Fibroblast of villous mesenchyme (primary cell): ENCODE results near the gene ERV3-1. TPM values are rescaled to one million over a fixed set of nuclear protein-coding genes. Genes with fewer than 3 reads are reported as not detected.
A peak's percentile ranks its signal among the peaks of the same experiment; 100 is the strongest.
"Not testable (repeated sequence)": the region's sequence is repeated elsewhere in the genome, so short reads cannot be mapped to it uniquely, and the experiment has no call there.

Experiments
- DNase-seq: peaks from one replicate; pipeline ENCODE4 v3.0.0-alpha.2; 2010; ENCODE audit warnings: low read depth
- H3K4me3 ChIP-seq: 2 replicates; pipeline ENCODE4 v1.5.1; 2011; ENCODE audit warnings: low read depth, mild to moderate bottlenecking, low read length
- total RNA-seq: library from RNA; depleted of rRNA; stranded (reverse); fragments of >200 nt; gene quantifications from 2 replicates; pipeline ENCODE4 v1.2.3, GENCODE V29; 2012
- TF ChIP-seq, protein P1 (sequence below): IDR thresholded peaks from 2 replicates; pipeline ENCODE4 v1.5.1; 2012; ENCODE audit warnings: low read depth, mild to moderate bottlenecking, low read length; ENCODE audit not compliant: insufficient read depth

The ERV3-1 gene
- total RNA-seq, 1 donor = 12.1 TPM

GRCh38 chr7:65009881-65010280 lies 3.4 kb upstream of the ERV3-1 start:
- not testable (repeated sequence) for H3K4me3 ChIP-seq, DNase-seq

GRCh38 chr7:65009394-65009793 lies 2.9 kb upstream of the ERV3-1 start:
- H3K4me3 ChIP-seq, DNase-seq: not testable (repeated sequence)

DNA sequence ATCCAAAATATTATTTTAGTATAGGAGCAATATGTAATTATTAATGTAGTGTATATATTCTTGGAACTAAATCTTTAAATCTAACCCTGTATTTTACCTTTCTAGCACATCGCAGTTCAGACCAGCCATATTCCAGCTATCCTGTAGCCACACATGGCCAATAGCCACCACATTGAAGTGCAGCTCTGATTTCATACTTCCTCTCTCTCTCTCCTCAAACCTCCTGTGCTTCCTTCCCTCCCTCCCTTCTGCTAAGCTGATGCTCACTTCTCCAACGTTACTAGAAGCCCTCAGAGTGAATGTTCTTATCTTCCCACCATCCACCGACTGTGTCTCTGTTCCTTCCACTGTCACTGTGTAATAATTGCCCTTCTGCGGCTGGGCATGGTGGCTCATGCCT lies 549 bp upstream of the ERV3-1 start:
- H3K4me3 ChIP-seq, DNase-seq: not testable (repeated sequence)

DNA sequence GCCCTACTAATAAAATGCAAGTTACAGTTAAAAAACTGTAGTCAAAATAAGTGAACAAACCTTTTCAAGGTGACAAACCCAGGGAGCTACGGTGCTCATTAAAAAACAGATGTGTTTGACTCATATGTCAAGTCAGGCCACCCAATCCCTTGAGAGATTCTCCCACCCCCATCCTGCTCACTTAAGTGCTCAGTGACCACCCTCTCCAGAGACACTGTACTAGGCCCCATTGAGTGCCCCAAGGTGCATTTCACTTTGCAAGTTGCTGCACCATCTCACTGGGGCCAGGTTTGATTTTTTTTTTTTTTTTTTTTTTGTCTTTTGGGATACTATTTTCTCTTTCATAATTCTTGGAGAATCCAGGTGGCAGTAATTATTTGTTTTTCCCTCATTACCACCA lies 1.9 kb downstream of the ERV3-1 start:
- TF ChIP-seq, protein P1, sequence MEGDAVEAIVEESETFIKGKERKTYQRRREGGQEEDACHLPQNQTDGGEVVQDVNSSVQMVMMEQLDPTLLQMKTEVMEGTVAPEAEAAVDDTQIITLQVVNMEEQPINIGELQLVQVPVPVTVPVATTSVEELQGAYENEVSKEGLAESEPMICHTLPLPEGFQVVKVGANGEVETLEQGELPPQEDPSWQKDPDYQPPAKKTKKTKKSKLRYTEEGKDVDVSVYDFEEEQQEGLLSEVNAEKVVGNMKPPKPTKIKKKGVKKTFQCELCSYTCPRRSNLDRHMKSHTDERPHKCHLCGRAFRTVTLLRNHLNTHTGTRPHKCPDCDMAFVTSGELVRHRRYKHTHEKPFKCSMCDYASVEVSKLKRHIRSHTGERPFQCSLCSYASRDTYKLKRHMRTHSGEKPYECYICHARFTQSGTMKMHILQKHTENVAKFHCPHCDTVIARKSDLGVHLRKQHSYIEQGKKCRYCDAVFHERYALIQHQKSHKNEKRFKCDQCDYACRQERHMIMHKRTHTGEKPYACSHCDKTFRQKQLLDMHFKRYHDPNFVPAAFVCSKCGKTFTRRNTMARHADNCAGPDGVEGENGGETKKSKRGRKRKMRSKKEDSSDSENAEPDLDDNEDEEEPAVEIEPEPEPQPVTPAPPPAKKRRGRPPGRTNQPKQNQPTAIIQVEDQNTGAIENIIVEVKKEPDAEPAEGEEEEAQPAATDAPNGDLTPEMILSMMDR = no peak
- no peak for DNase-seq
- H3K4me3 ChIP-seq = no peak overlapping the region

DNA sequence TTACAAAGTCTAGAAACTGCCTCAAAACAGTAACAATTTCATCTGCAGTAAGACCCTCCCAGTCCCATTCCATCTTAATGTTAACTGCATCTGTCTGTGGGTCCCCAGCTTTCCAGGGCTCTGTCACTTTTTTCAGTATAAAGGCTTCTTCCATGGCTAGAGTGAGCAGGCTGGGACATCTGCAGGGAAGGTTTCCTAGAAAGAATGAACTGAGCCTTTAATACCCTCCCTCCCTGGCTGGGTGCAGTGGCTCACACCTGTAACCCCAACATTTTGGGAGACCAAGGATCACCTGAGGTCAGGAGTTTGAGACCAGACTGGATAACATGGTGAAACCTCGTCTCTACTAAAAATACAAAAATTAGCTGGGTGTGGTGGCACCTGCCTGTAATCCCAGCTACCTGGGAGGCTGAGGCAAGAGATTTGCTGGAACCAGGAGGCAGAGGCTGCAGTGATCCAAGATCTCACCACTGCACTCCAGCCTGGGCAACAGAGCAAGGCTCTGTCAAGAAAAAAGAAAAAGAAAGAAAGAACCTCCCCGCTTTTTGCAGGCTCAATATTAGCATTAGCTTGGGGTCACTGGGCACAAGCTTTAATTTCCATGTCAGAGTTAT lies 3.4 kb downstream of the ERV3-1 start:
- no peak for DNase-seq
- no peak overlapping the region for H3K4me3 ChIP-seq
- TF ChIP-seq, protein P1 = no peak

GRCh38 chr7:65001291-65001814 lies 5.1 kb downstream of the ERV3-1 start:
- DNase-seq = no peak
- no peak overlapping the region for H3K4me3 ChIP-seq
- TF ChIP-seq, protein P1 = no peak

DNA sequence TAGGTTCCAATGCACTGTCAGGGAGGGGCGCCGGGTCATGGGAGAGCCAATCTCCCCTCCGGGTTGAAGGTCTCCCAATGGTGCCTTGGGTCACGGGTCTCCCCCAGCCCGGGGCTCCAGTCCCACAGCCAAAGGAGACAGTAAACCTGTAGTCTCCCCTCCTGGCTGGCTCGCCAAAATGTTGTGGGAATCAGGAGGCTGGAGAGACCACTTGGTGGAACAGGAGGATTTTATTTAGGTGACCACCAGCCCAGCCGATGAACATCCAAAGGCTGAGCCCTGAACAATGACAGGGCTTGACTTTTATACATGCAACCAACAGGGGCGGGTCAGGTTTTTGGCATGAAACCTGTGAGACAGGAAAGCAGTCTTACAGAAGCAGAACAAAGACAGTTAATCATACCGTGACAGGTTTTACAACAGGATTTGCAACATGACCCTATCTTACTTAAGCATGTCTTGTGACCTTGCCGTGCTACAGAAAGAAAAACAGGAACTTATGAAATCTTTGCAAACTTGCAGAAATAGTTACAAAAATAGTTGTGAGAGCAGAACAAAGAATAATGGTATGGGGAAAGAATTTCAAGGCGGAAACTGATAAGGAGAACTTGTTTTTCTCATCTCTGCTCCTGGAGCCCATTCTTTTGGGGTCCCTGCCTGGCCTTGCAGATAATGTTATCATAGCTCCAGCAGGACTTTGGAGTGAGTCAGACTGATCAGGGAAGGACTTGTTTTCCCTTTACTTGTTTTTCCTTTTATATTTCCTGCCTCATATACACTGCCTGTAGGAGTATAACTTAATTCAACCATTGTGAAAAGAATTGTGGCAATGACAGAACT lies 7.1 kb downstream of the ERV3-1 start:
- DNase-seq = peak; percentile 83
- TF ChIP-seq, protein P1 = no peak
- H3K4me3 ChIP-seq = no peak overlapping the region

DNA sequence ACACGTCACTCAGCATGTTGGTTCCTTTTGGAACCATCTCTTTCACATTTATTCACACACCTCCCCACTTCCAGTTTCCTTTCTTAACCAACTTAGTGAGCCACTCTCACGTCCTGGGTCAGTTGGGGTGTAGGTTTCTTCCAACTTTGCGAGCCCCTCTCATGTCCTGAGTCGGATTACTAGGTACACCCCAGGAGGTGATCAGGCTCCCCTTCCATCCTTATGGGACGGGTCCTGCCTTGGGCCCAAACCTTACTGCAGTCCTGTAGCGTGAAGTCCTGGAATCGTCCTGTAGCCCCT lies 7.7 kb downstream of the ERV3-1 start:
- no peak overlapping the region for H3K4me3 ChIP-seq
- TF ChIP-seq, protein P1 = no peak
- no peak for DNase-seq
